ENCODE results near the gene TMEM119.
"Not testable (repeated sequence)": the region's sequence is repeated elsewhere in the genome, so short reads cannot be mapped to it uniquely, and the experiment has no call there.

Gene TMEM119

GRCh38 chr12:108563136-108563803 lies 34.6 kb downstream of the TMEM119 start:
- DNase-seq: peak; percentile 69

- peak; percentile 99 for DNase-seq
Observed at GRCh38 chr12:108562348-108563135, 35.3 kb downstream of the TMEM119 start, which contains the start of gene ISCU. Gene ISCU, plus strand, starts transcription at chr12:108562596. Its CDS starts 27 bp downstream, at chr12:108562623.

- DNase-seq: no peak
Observed at GRCh38 chr12:108561852-108562347, 36.0 kb downstream of the TMEM119 start.

- DNase-seq: peak; percentile 85
Observed at GRCh38 chr12:108560752-108561719, 36.8 kb downstream of the TMEM119 start, which contains the start of gene SART3. Gene SART3, minus strand, starts transcription at chr12:108561173. Its CDS starts 19 bp downstream, at chr12:108561154.

- DNase-seq: no peak
Observed at GRCh38 chr12:108560321-108560721, 37.6 kb downstream of the TMEM119 start.

- no peak for DNase-seq
Observed at GRCh38 chr12:108559748-108560147, 38.1 kb downstream of the TMEM119 start.

GRCh38 chr12:108559007-108559655 lies 38.8 kb downstream of the TMEM119 start:
- DNase-seq: no peak

GRCh38 chr12:108555383-108555782 lies 42.5 kb downstream of the TMEM119 start:
- DNase-seq: not testable (repeated sequence)

GRCh38 chr12:108553799-108554198 lies 44.1 kb downstream of the TMEM119 start:
- DNase-seq: no peak

GRCh38 chr12:108551535-108551934 lies 46.3 kb downstream of the TMEM119 start:
- no peak for DNase-seq

GRCh38 chr12:108548954-108549521 lies 48.8 kb downstream of the TMEM119 start:
- no peak for DNase-seq

GRCh38 chr12:108547686-108548085 lies 50.2 kb downstream of the TMEM119 start:
- no peak for DNase-seq

GRCh38 chr12:108543652-108544051 lies 54.2 kb downstream of the TMEM119 start:
- DNase-seq: no peak

- no peak for DNase-seq
Observed at GRCh38 chr12:108542320-108542719, 55.6 kb downstream of the TMEM119 start.
